DND-41 (cell line): ENCODE results near the gene RSPRY1.

Experiments used
- EZH2 ChIP-seq: IDR thresholded peaks from 3 replicates; pipeline ENCODE4 v1.6.1; 2012; ENCODE audit warnings: borderline replicate concordance, low read depth, mild to moderate bottlenecking, moderate library complexity, low read length, inconsistent platforms; ENCODE audit not compliant: severe bottlenecking
- TF ChIP-seq, protein P1 (sequence below): IDR thresholded peaks from 2 replicates; pipeline ENCODE4 v1.5.1; 2012; ENCODE audit warnings: borderline replicate concordance, low read length, moderate library complexity, mild to moderate bottlenecking; ENCODE audit not compliant: poor library complexity, severe bottlenecking; ENCODE audit errors: extremely low read depth

DNA sequence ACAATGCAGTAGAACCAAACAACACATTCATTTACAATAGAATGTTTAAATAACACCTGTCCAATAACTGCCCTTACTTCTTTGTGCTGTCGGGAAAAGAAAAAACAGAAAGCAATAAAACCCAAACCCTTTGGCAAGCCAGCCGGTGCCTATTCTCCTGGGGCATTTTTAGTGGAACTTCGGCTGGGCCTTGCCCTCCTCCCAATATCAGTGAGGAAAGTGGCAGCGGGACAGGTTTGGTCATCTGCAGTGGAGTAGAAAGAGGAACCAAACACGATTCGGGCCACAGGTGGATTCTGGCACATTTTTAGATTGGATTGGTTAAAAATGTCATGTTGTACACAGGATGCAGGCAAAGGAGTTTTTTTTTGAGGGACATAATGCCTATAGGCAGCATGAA is 32.3 kb upstream of the RSPRY1 start:
- TF ChIP-seq, protein P1, sequence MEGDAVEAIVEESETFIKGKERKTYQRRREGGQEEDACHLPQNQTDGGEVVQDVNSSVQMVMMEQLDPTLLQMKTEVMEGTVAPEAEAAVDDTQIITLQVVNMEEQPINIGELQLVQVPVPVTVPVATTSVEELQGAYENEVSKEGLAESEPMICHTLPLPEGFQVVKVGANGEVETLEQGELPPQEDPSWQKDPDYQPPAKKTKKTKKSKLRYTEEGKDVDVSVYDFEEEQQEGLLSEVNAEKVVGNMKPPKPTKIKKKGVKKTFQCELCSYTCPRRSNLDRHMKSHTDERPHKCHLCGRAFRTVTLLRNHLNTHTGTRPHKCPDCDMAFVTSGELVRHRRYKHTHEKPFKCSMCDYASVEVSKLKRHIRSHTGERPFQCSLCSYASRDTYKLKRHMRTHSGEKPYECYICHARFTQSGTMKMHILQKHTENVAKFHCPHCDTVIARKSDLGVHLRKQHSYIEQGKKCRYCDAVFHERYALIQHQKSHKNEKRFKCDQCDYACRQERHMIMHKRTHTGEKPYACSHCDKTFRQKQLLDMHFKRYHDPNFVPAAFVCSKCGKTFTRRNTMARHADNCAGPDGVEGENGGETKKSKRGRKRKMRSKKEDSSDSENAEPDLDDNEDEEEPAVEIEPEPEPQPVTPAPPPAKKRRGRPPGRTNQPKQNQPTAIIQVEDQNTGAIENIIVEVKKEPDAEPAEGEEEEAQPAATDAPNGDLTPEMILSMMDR: no peak
- TF ChIP-seq EZH2: no peak
